Left lung (tissue), 10 donors: ENCODE measurements around the gene CDH4. TPM values are rescaled to one million over a fixed set of nuclear protein-coding genes. Genes with fewer than 3 reads are reported as not detected.

Experiments used
- ATAC-seq: fragments of 200-7000 bp; cut with Tn5 transposase; one replicate; pipeline ENCODE4 v1.9.1; 2020; ENCODE audit warnings: moderate library complexity
- DNase-seq, 4 donors: peaks; one replicate each; pipeline ENCODE4 v3.0.0-alpha.2; 2013 to 2020
- H3K27ac ChIP-seq, 2 donors: fragments of 200-600 bp; sonication (generic) in 1 of 2; one replicate each; pipeline versions ENCODE4 v1.5.0 to v1.8.0; 2020 to 2021
- H3K27me3 ChIP-seq, 2 donors: fragments of 200-600 bp; sonication (generic) in 1 of 2; one replicate each; pipeline versions ENCODE4 v1.5.0 to v1.8.0; 2020 to 2021
- H3K36me3 ChIP-seq, 2 donors: fragments of 200-600 bp; sonication (generic) in 1 of 2; one replicate each; pipeline versions ENCODE4 v1.5.0 to v1.8.0; 2020 to 2021
- H3K4me1 ChIP-seq, 2 donors: fragments of 200-600 bp; one replicate each; pipeline ENCODE4 v1.8.0; 2021
- H3K4me3 ChIP-seq, 2 donors: fragments of 200-600 bp; sonication (generic) in 1 of 2; one replicate each; pipeline versions ENCODE4 v1.5.0 to v1.8.0; 2020 to 2021; ENCODE audit warnings: mild to moderate bottlenecking in 1 of 2
- H3K9me3 ChIP-seq, 2 donors: fragments of 200-600 bp; sonication (generic) in 1 of 2; one replicate each; pipeline versions ENCODE4 v1.5.0 to v1.8.0; 2020 to 2021
- intact Hi-C, 2 donors: fragments of 100-400 bp; cut with DNase I; formaldehyde crosslinking; loops; one replicate each; pipeline versions ENCODE4 v1.11.2 to v1.14.2; 2022
- polyA plus RNA-seq, 6 donors: library from polyadenylated mRNA; unstranded; fragments of 120-200 nt; gene quantifications; one replicate each; pipeline ENCODE4 v1.2.1, GENCODE V29; 2013; ENCODE audit not compliant: insufficient read length in 6 of 6
- total RNA-seq, 2 donors: library from RNA; stranded (reverse); fragmentation: NEBNext Ultra II Directional; extraction: Animal tissue kit (Norgen Biotek cat#: 25700); gene quantifications; one replicate each; pipeline ENCODE4 v1.2.1, GENCODE V29; 2021
- TF ChIP-seq, protein P1 (sequence below), 2 donors: fragments of 200-600 bp; sonication (generic) in 1 of 2; IDR thresholded peaks; one replicate each; pipeline versions ENCODE4 v1.5.0 to v1.8.0; 2021; ENCODE audit warnings: antibody characterized with exemption in 2 of 2
- donor health status: DM: no; HTN: yes; CAD: no.
- donor health status: DM: no; HTN: no; CAD: no.

CDH4 gene
- total and polyA plus RNA-seq, 8 donors, result 0.24 to 10.8 (median 5.1) TPM

DNA sequence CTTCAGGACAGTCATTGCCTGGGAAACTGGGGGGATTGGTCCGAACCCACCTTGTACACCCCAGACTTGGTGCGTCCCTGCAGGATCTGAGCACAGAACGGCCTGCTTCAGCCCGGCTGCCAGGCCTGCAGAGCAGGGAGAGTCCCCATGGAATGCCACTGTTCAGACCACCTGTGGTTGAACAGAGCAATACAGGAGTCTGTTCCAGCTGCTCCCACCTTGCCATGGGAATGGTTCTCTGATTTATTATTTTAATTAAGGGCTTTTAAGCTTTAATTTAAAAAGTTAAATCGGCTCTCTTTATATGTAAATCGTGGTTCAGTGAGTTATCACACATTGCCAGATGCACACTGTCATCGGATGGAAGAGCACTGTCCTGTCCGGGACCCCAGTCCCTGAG, 310.4 kb downstream of the CDH4 start:
- Histone ChIP-seq H3K27ac (no peak overlapping the region), H3K4me3 (no peak overlapping the region), H3K9me3 (peaks cover 0 to 21% of the 10 kb centered on the region in 2 donors), H3K4me1 (no peaks in the 10 kb centered on the region), H3K27me3 (peaks cover 0 to 13% of the 10 kb centered on the region in 2 donors), H3K36me3 (no peaks in the 10 kb centered on the region)
- TF ChIP-seq, protein P1, sequence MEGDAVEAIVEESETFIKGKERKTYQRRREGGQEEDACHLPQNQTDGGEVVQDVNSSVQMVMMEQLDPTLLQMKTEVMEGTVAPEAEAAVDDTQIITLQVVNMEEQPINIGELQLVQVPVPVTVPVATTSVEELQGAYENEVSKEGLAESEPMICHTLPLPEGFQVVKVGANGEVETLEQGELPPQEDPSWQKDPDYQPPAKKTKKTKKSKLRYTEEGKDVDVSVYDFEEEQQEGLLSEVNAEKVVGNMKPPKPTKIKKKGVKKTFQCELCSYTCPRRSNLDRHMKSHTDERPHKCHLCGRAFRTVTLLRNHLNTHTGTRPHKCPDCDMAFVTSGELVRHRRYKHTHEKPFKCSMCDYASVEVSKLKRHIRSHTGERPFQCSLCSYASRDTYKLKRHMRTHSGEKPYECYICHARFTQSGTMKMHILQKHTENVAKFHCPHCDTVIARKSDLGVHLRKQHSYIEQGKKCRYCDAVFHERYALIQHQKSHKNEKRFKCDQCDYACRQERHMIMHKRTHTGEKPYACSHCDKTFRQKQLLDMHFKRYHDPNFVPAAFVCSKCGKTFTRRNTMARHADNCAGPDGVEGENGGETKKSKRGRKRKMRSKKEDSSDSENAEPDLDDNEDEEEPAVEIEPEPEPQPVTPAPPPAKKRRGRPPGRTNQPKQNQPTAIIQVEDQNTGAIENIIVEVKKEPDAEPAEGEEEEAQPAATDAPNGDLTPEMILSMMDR (IDR thresholded peaks at IDR 0.05), result no peak
- DNase-seq (no peak), ATAC-seq (no peak)
- intact Hi-C loops, result no loop called here

DNA sequence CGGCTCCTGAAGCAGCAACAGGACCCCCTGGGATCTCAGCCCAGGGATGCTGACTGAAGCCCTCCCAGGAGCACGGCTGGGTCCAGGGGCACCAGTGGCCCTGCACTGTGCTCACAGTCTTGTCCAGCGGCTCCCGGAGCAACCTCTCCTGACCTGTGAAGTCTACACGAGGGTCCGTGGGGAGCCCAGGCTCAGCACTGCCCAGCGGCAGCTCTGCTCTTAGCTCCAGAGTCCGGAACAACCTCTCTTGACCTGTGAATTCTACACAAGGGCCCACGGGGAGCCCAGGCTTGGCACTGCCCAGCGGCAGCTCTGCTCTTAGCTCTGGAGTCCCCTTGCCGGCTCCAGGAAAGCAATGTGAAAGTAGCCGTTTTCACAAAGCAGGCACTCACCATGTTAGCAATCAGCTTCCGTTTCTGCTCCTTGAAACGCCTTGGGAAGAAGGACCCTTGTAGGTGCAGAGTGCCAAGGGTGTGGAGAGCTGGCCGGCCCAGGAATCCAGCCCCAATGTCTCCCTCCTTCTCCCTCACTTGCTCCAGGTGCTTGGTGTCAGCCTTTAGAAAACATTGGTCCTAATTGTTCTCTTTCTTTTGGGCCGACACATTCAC, 310.9 kb downstream of the CDH4 start:
- TF ChIP-seq, protein P1 (IDR thresholded peaks at IDR 0.05), result no peak
- no peaks in the 10 kb centered on the region for H3K36me3 ChIP-seq
- DNase-seq (no peak), ATAC-seq (peak; percentile 41)
- H3K27me3 ChIP-seq, result peaks cover 0 to 13% of the 10 kb centered on the region in 2 donors
- H3K4me3 ChIP-seq, result no peak overlapping the region
- H3K27ac ChIP-seq, result no peak overlapping the region
- peaks cover 0 to 21% of the 10 kb centered on the region in 2 donors for H3K9me3 ChIP-seq
- intact Hi-C loops, result no loop called here
- no peaks in the 10 kb centered on the region for H3K4me1 ChIP-seq

DNA sequence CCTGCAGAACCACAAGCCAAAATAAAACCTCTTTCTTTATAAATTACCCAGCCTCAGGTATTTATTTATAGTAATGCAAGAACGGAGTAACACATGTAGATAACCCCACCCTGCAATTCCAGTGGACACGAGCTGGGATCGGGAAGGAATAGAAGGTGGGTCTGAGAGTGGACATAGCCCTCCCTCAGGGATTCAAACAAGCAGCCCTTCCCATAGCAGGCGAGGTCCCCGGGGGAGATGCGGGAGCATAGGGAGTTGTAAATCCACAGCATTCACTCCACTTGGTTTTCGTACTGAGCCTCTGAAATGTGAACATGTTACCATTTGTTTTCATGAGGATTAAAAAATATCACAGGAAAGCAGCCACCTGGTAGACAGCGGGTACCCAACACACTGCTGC, 312.6 kb downstream of the CDH4 start:
- H3K4me3 ChIP-seq, result no peak overlapping the region
- intact Hi-C loops, result no loop called here
- H3K36me3 ChIP-seq, result no peaks in the 10 kb centered on the region
- H3K27me3 ChIP-seq, result peaks cover 0 to 5% of the 10 kb centered on the region in 2 donors
- peaks cover 0 to 23% of the 10 kb centered on the region in 2 donors for H3K9me3 ChIP-seq
- no peak overlapping the region for H3K27ac ChIP-seq
- ATAC-seq (no peak), DNase-seq (no peak)
- H3K4me1 ChIP-seq, result no peaks in the 10 kb centered on the region
- TF ChIP-seq, protein P1 (IDR thresholded peaks at IDR 0.05), result no peak

DNA sequence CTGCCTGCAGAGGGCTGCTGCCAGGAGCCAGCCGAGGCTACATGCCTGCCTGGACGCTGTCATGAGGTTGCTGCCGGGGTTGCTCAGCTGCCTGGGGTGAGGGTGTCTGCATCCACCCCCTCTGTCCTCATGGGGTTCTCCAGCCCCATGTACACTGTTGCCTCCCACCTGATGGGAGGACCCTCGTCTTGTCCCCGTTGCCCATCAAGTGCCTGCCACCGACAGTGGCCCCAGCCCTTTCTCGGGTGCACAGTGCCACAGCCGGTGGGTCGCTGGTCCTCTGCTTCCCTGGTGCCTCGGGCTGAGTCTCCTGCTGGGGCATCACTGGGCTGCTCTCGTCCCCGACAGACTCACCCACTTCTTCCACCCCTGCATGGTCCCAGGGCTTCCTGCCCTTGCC, 313.7 kb downstream of the CDH4 start:
- intact Hi-C loops, result no loop called here
- DNase-seq, result no peak
- no peak for ATAC-seq
- TF ChIP-seq, protein P1 (IDR thresholded peaks at IDR 0.05), result no peak
- peaks cover 0 to 17% of the 10 kb centered on the region in 2 donors for H3K9me3 ChIP-seq
- no peak overlapping the region for H3K27ac ChIP-seq
- no peaks in the 10 kb centered on the region for H3K4me1 ChIP-seq
- no peak overlapping the region for H3K4me3 ChIP-seq
- no peaks in the 10 kb centered on the region for H3K36me3 ChIP-seq
- peaks cover 0 to 7% of the 10 kb centered on the region in 2 donors for H3K27me3 ChIP-seq

DNA sequence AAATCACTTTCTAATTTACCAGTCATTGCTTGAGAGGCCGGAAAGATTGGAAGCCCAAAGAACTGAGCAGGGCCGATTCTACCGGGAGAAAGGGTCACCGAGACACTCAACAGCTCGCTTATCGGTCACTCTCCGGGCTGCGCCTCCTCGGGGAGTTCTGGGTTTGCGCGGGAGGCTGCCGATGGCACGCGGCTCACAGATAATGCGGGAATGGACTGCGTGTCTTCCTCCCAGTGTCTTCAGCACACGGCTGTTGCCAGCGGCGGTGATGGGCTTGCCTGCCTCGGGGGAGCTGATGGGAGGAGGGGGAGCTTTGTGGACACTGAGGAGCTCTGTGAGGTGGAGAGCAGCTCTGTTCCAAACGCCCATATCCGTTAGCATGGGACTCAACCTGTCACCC, 314.6 kb downstream of the CDH4 start:
- no peak for DNase-seq
- no peaks in the 10 kb centered on the region for H3K36me3 ChIP-seq
- peaks cover 0 to 16% of the 10 kb centered on the region in 2 donors for H3K27me3 ChIP-seq
- TF ChIP-seq, protein P1 (IDR thresholded peaks at IDR 0.05), result no peak
- no peak overlapping the region for H3K27ac ChIP-seq
- H3K4me3 ChIP-seq, result no peak overlapping the region
- H3K9me3 ChIP-seq, result peaks cover 0 to 15% of the 10 kb centered on the region in 2 donors
- ATAC-seq, result no peak
- H3K4me1 ChIP-seq, result no peaks in the 10 kb centered on the region
- intact Hi-C loops, result no loop called here
